ENCODE data around the gene MARCHF2.
A peak's percentile ranks its signal among the peaks of the same experiment; 100 is the strongest.
"Not testable (repeated sequence)": the region's sequence is repeated elsewhere in the genome, so short reads cannot be mapped to it uniquely, and the experiment has no call there.

The MARCHF2 gene

GRCh38 chr19:8403820-8404109 is 9.3 kb upstream of the MARCHF2 start:
- H3K4me3 ChIP-seq (replicated peaks in 1 of 2; ENCODE audit: low read depth in 2 of 2, low read length in 2 of 2): no peak overlapping the region
- TF ChIP-seq, protein P1, sequence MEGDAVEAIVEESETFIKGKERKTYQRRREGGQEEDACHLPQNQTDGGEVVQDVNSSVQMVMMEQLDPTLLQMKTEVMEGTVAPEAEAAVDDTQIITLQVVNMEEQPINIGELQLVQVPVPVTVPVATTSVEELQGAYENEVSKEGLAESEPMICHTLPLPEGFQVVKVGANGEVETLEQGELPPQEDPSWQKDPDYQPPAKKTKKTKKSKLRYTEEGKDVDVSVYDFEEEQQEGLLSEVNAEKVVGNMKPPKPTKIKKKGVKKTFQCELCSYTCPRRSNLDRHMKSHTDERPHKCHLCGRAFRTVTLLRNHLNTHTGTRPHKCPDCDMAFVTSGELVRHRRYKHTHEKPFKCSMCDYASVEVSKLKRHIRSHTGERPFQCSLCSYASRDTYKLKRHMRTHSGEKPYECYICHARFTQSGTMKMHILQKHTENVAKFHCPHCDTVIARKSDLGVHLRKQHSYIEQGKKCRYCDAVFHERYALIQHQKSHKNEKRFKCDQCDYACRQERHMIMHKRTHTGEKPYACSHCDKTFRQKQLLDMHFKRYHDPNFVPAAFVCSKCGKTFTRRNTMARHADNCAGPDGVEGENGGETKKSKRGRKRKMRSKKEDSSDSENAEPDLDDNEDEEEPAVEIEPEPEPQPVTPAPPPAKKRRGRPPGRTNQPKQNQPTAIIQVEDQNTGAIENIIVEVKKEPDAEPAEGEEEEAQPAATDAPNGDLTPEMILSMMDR (IDR thresholded peaks at IDR 0.05; ENCODE audit: low read depth, low read length): no peak
- no peak for DNase-seq (ENCODE audit: low read depth in 2 of 2)

DNA sequence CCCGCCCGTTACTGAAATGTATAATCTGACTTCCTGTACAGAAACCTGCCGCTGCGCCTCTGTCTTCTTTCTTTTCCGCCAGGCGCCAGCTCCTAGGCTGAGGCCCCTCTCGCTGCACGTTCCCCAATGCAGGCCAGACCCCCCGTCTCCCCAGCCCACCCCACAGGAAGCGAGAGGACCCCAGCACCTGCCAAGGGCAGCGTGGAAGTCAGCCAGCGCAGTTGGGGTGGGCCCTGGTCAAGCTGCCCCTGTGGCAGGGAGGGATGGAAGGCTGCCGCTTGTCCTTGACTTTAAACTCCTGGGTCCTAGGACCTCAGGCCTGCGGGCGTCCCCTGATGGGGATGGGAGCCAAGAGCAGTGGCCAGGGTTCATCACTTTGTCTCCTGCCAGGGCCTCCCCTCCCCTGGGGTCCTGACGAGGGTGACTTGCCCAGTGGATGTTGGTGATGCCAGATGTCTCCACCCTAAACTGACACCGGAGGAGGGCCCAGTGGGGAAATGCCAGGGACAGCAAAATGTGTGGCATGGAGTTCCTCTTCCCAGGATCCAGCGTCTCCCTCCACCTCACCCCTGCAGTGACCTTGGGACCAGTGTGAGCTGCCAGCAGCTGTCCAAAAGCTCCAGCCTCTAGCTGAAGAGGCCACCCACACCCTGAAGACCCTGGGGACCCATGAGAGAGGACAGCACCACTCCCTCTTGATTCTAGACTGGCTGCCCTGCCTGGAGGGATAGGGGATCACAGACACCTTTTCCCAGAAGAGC is 8.5 kb upstream of the MARCHF2 start:
- DNase-seq (ENCODE audit: low read depth in 2 of 2): no peak
- TF ChIP-seq, protein P1 (IDR thresholded peaks at IDR 0.05; ENCODE audit: low read depth, low read length): no peak
- H3K4me3 ChIP-seq (replicated peaks in 1 of 2; ENCODE audit: low read depth in 2 of 2, low read length in 2 of 2): no peak overlapping the region

DNA sequence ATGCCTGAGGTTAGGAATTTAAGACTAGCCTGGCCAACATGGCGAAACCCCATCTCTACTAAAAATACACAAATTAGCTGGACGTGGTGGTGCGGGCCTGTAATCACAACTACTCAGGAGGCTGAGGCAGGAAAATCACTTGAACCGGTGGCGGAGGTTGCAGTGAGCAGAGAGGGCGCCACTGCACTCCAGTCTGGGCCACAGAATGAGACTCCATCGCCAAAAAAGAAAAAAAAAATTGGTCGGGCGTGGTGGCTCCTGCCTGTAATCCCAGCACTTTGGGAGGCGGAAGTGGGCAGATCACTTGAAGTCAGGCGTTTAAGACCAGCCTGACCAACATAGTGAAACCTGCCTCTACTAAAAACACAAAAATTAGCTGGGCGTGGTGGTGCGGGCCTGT is 2.4 kb upstream of the MARCHF2 start:
- DNase-seq (ENCODE audit: low read depth in 2 of 2); H3K4me3 ChIP-seq (replicated peaks in 1 of 2; ENCODE audit: low read depth in 2 of 2, low read length in 2 of 2): not testable (repeated sequence)

GRCh38 chr19:8413629-8413995 is 507 bp downstream of the MARCHF2 start:
- TF ChIP-seq, protein P1 (IDR thresholded peaks at IDR 0.05; ENCODE audit: low read depth, low read length): no peak
- no peak for DNase-seq (ENCODE audit: low read depth in 2 of 2)
- H3K4me3 ChIP-seq (replicated peaks in 1 of 2; ENCODE audit: low read depth in 2 of 2, low read length in 2 of 2): peak overlapping the region; percentile 60 to 75

GRCh38 chr19:8416796-8417195 is 3.7 kb downstream of the MARCHF2 start:
- H3K4me3 ChIP-seq (replicated peaks in 1 of 2; ENCODE audit: low read depth in 2 of 2, low read length in 2 of 2): no peak overlapping the region
- DNase-seq (ENCODE audit: low read depth in 2 of 2): no peak
- TF ChIP-seq, protein P1 (IDR thresholded peaks at IDR 0.05; ENCODE audit: low read depth, low read length): no peak

DNA sequence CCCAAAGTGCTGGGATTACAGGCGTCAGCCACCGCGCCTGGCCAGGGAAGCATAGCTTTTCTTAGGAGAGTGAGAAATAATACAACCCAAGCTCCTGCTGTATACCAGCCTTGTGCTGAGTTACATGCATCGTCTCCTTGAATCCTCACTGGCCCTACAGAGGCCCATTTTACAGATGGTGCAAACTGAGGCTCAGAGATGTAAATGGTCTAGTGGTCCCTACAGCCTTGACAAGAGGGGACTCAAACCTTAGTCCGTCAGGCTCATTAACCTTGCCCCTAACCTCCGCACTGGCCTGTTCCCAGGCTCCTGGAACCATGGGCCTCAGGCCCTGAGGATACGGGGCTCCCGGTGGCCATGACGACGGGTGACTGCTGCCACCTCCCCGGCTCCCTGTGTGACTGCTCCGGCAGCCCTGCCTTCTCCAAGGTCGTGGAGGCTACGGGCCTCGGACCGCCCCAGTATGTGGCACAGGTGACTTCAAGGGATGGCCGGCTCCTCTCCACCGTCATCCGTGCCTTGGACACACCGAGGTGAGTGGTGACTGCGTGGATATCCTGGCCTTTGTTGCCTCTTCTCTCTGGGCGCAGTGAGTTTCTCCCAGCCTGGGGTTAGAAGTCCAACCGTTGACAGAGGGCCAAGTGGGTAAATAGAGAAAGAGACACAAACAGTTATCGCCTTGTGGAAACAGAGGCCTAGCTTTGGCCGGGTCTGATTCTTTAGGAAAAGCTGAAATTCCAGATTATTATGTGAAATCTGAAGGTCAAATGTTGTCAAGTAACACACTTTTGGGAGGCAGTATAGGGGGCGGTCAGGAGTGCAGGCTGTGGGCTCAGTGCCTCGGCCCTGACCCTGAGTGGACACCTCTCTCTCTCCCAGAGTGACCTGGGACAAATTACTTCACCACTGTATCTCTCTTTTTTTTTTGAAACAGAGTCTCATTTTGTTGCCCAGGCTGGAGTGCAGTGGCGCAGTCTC is 8.7 kb downstream of the MARCHF2 start:
- DNase-seq (ENCODE audit: low read depth in 2 of 2): no peak
- H3K4me3 ChIP-seq (replicated peaks in 1 of 2; ENCODE audit: low read depth in 2 of 2, low read length in 2 of 2): no peak overlapping the region
- TF ChIP-seq, protein P1 (IDR thresholded peaks at IDR 0.05; ENCODE audit: low read depth, low read length): no peak

- TF ChIP-seq, protein P1 (IDR thresholded peaks at IDR 0.05; ENCODE audit: low read depth, low read length): no peak
- DNase-seq (ENCODE audit: low read depth in 2 of 2): peak; percentile 99
Observed at GRCh38 chr19:8423817-8424223, 10.7 kb downstream of the MARCHF2 start.

GRCh38 chr19:8425331-8425730 is 12.2 kb downstream of the MARCHF2 start:
- not testable (repeated sequence) for H3K4me3 ChIP-seq (replicated peaks in 1 of 2; ENCODE audit: low read depth in 2 of 2, low read length in 2 of 2); DNase-seq (ENCODE audit: low read depth in 2 of 2)

More at GRCh38 chr19:8423817-8424223, 10.7 kb downstream of the MARCHF2 start:
- no peak overlapping the region for H3K4me3 ChIP-seq (replicated peaks in 1 of 2; ENCODE audit: low read depth in 2 of 2, low read length in 2 of 2)
